Activated gamma-delta T cell (primary cell): ENCODE results near the gene FNDC3B.

Experiments
- DNase-seq: peaks from one replicate; lab custom pipeline; 2025; lab: John Stamatoyannopoulos, UW

FNDC3B gene

GRCh38 chr3:172054115-172054764 is 14.9 kb downstream of the FNDC3B start:
- DNase-seq = no peak

GRCh38 chr3:172056416-172056815 is 17.0 kb downstream of the FNDC3B start:
- DNase-seq = no peak

GRCh38 chr3:172057059-172057458 is 17.7 kb downstream of the FNDC3B start:
- DNase-seq = no peak

- DNase-seq = no peak
These were observed 18.4 kb downstream of the FNDC3B start for GRCh38 chr3:172057624-172058327.

- DNase-seq = no peak
These were observed 20.2 kb downstream of the FNDC3B start for GRCh38 chr3:172059532-172059931.

- DNase-seq = no peak
These were observed 20.9 kb downstream of the FNDC3B start for GRCh38 chr3:172060234-172060633.

GRCh38 chr3:172061724-172062184 is 22.4 kb downstream of the FNDC3B start:
- DNase-seq = no peak

GRCh38 chr3:172062761-172063160 is 23.4 kb downstream of the FNDC3B start:
- DNase-seq = no peak

- no peak for DNase-seq
These were observed 24.4 kb downstream of the FNDC3B start for GRCh38 chr3:172063456-172064432.

- DNase-seq = no peak
These were observed 26.1 kb downstream of the FNDC3B start for GRCh38 chr3:172065527-172065926.

GRCh38 chr3:172065967-172066762 is 26.8 kb downstream of the FNDC3B start:
- no peak for DNase-seq

GRCh38 chr3:172066880-172067796 is 27.8 kb downstream of the FNDC3B start:
- DNase-seq = no peak

- no peak for DNase-seq
These were observed 28.6 kb downstream of the FNDC3B start for GRCh38 chr3:172067837-172068440.

GRCh38 chr3:172068977-172069376 is 29.6 kb downstream of the FNDC3B start:
- no peak for DNase-seq

- DNase-seq = no peak
These were observed 30.1 kb downstream of the FNDC3B start for GRCh38 chr3:172069478-172069877.

- DNase-seq = no peak
These were observed 30.9 kb downstream of the FNDC3B start for GRCh38 chr3:172070269-172070668.

- no peak for DNase-seq
These were observed 31.4 kb downstream of the FNDC3B start for GRCh38 chr3:172070802-172071201.

GRCh38 chr3:172071780-172072330 is 32.5 kb downstream of the FNDC3B start:
- DNase-seq = no peak

GRCh38 chr3:172072543-172072942 is 33.2 kb downstream of the FNDC3B start:
- no peak for DNase-seq
